ENCODE results near the gene SREK1IP1. TPM values are rescaled to one million over a fixed set of nuclear protein-coding genes. Genes with fewer than 3 reads are reported as not detected.
A peak's percentile ranks its signal among the peaks of the same experiment; 100 is the strongest.

The SREK1IP1 gene
- total and polyA plus RNA-seq, 2 of the 13 experiments (the other 11 are each of a cell fraction or from before 2014, with no cell fraction given) = 3.1 to 16.5 TPM

DNA sequence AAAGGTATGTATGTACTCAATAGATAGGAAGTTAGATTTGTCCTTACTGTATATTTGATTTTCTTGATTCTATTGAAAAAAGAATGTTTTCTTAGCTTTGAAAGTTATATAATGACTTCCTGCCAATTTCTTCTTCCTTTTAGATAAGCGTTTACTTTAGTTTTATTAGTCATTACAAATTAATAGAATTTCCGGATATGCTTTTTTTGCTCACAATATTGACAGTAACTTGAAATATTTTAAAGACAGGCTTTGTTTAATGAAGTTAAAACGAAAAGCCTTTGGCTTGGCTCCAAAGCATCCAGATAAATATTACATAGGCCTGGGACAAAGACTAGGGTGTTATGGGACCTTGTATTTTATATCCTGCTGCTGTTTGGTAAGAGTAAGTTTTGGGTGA, 49.8 kb upstream of the SREK1IP1 start (continued):
- TF ChIP-seq ZNF136 (CRISPR knock-in tag; IDR thresholded peaks at IDR 0.05; ENCODE audit: low read depth) (no peak), DR1 (CRISPR knock-in tag; IDR thresholded peaks at IDR 0.05) (no peak), GATAD2A (CRISPR knock-in tag; IDR thresholded peaks at IDR 0.05) (0 out of 2 replicates have a peak, but pooled peaks have one; percentile 15), NR2F6 (IDR thresholded peaks at IDR 0.05) (no peak), NR2F6 (CRISPR knock-in tag; IDR thresholded peaks at IDR 0.05) (0 out of 2 replicates have a peak, but pooled peaks have one; percentile 8), ZZZ3 (CRISPR knock-in tag; IDR thresholded peaks at IDR 0.05; ENCODE audit: borderline replicate concordance) (no peak), SAP130 (CRISPR knock-in tag; IDR thresholded peaks at IDR 0.05; ENCODE audit: low read depth) (0 out of 2 replicates have a peak, but pooled peaks have one; percentile 17), MED1 (CRISPR knock-in tag; IDR thresholded peaks at IDR 0.05) (peak; percentile 46), NONO (IDR thresholded peaks at IDR 0.05) (no peak), NONO (CRISPR knock-in tag; conservative IDR thresholded peaks at IDR 0.05) (no peak), JUND (CRISPR knock-in tag; IDR thresholded peaks at IDR 0.05) (no peak), PHF20 (CRISPR knock-in tag; IDR thresholded peaks at IDR 0.05) (no peak), PPARG (CRISPR knock-in tag; conservative IDR thresholded peaks at IDR 0.05) (0 out of 2 replicates have a peak, but pooled peaks have one; percentile 16), DDIT3 (CRISPR knock-in tag; IDR thresholded peaks at IDR 0.05) (no peak)
- TF ChIP-seq, protein P1, sequence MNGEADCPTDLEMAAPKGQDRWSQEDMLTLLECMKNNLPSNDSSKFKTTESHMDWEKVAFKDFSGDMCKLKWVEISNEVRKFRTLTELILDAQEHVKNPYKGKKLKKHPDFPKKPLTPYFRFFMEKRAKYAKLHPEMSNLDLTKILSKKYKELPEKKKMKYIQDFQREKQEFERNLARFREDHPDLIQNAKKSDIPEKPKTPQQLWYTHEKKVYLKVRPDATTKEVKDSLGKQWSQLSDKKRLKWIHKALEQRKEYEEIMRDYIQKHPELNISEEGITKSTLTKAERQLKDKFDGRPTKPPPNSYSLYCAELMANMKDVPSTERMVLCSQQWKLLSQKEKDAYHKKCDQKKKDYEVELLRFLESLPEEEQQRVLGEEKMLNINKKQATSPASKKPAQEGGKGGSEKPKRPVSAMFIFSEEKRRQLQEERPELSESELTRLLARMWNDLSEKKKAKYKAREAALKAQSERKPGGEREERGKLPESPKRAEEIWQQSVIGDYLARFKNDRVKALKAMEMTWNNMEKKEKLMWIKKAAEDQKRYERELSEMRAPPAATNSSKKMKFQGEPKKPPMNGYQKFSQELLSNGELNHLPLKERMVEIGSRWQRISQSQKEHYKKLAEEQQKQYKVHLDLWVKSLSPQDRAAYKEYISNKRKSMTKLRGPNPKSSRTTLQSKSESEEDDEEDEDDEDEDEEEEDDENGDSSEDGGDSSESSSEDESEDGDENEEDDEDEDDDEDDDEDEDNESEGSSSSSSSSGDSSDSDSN (CRISPR knock-in tag; IDR thresholded peaks at IDR 0.05) = no peak
- TF ChIP-seq, protein P2, sequence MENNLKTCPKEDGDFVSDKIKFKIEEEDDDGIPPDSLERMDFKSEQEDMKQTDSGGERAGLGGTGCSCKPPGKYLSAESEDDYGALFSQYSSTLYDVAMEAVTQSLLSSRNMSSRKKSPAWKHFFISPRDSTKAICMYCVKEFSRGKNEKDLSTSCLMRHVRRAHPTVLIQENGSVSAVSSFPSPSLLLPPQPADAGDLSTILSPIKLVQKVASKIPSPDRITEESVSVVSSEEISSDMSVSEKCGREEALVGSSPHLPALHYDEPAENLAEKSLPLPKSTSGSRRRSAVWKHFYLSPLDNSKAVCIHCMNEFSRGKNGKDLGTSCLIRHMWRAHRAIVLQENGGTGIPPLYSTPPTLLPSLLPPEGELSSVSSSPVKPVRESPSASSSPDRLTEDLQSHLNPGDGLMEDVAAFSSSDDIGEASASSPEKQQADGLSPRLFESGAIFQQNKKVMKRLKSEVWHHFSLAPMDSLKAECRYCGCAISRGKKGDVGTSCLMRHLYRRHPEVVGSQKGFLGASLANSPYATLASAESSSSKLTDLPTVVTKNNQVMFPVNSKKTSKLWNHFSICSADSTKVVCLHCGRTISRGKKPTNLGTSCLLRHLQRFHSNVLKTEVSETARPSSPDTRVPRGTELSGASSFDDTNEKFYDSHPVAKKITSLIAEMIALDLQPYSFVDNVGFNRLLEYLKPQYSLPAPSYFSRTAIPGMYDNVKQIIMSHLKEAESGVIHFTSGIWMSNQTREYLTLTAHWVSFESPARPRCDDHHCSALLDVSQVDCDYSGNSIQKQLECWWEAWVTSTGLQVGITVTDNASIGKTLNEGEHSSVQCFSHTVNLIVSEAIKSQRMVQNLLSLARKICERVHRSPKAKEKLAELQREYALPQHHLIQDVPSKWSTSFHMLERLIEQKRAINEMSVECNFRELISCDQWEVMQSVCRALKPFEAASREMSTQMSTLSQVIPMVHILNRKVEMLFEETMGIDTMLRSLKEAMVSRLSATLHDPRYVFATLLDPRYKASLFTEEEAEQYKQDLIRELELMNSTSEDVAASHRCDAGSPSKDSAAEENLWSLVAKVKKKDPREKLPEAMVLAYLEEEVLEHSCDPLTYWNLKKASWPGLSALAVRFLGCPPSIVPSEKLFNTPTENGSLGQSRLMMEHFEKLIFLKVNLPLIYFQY (CRISPR knock-in tag; IDR thresholded peaks at IDR 0.05; ENCODE audit: borderline replicate concordance) = no peak
- TF ChIP-seq, protein P3, sequence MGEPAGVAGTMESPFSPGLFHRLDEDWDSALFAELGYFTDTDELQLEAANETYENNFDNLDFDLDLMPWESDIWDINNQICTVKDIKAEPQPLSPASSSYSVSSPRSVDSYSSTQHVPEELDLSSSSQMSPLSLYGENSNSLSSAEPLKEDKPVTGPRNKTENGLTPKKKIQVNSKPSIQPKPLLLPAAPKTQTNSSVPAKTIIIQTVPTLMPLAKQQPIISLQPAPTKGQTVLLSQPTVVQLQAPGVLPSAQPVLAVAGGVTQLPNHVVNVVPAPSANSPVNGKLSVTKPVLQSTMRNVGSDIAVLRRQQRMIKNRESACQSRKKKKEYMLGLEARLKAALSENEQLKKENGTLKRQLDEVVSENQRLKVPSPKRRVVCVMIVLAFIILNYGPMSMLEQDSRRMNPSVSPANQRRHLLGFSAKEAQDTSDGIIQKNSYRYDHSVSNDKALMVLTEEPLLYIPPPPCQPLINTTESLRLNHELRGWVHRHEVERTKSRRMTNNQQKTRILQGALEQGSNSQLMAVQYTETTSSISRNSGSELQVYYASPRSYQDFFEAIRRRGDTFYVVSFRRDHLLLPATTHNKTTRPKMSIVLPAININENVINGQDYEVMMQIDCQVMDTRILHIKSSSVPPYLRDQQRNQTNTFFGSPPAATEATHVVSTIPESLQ (CRISPR knock-in tag; conservative IDR thresholded peaks at IDR 0.05) = no peak
- TF ChIP-seq, protein P4, sequence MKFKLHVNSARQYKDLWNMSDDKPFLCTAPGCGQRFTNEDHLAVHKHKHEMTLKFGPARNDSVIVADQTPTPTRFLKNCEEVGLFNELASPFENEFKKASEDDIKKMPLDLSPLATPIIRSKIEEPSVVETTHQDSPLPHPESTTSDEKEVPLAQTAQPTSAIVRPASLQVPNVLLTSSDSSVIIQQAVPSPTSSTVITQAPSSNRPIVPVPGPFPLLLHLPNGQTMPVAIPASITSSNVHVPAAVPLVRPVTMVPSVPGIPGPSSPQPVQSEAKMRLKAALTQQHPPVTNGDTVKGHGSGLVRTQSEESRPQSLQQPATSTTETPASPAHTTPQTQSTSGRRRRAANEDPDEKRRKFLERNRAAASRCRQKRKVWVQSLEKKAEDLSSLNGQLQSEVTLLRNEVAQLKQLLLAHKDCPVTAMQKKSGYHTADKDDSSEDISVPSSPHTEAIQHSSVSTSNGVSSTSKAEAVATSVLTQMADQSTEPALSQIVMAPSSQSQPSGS (CRISPR knock-in tag; IDR thresholded peaks at IDR 0.05) = no peak
